ENCODE data around the gene BLACAT1. TPM values are rescaled to one million over a fixed set of nuclear protein-coding genes. Genes with fewer than 3 reads are reported as not detected.

The BLACAT1 gene
- total and polyA plus RNA-seq, 7 donors, result 0.36 to 0.51 TPM; not detected in 5

DNA sequence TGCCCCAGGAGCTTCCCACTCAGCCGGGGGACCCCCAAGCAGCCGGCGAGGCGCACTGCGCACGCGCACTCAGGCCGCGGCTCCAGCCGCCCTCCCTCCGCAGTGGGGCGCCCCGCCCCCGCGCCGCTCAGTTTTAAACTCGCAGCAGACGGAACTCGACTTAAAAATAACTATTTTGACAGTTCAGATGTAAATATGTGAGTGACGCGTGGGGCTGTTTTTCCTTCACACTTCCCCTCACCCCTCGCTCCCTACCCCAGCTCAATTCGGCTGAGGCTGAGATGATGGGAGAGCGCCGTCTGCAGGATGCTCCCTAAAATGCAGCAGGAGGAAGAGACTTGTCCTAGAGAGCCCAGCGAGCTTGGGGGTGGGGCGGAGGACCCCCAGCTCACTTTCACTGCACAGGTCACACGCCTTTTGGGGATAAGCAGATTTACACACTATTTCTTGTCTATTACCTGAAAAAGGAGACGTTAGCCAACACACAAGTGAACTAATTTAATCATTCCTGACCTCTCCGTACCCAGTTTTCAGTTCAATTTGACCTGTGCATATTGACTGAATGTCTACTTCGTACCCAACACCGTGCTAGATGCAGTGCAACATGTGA lies 25.0 kb downstream of the BLACAT1 start:
- Histone ChIP-seq H3K27ac (no peak overlapping the region), H3K9me3 (no peaks in the 10 kb centered on the region), H3K27me3 (peaks cover 0 to 12% (median 0%) of the 10 kb centered on the region in 3 donors), H3K4me3 (peak overlapping the region; percentile 30 to 59 (median 49)), H3K36me3 (no peaks in the 10 kb centered on the region), H3K4me1 (peaks cover 0 to 9% (median 4%) of the 10 kb centered on the region in 4 donors)
- intact Hi-C loops (cut with DNase I), result no loop called here
- no peak for TF ChIP-seq POLR2AphosphoS5 (IDR thresholded peaks at IDR 0.05)
- TF ChIP-seq, protein P1, sequence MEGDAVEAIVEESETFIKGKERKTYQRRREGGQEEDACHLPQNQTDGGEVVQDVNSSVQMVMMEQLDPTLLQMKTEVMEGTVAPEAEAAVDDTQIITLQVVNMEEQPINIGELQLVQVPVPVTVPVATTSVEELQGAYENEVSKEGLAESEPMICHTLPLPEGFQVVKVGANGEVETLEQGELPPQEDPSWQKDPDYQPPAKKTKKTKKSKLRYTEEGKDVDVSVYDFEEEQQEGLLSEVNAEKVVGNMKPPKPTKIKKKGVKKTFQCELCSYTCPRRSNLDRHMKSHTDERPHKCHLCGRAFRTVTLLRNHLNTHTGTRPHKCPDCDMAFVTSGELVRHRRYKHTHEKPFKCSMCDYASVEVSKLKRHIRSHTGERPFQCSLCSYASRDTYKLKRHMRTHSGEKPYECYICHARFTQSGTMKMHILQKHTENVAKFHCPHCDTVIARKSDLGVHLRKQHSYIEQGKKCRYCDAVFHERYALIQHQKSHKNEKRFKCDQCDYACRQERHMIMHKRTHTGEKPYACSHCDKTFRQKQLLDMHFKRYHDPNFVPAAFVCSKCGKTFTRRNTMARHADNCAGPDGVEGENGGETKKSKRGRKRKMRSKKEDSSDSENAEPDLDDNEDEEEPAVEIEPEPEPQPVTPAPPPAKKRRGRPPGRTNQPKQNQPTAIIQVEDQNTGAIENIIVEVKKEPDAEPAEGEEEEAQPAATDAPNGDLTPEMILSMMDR (IDR thresholded peaks at IDR 0.05), result peak; percentile 75 to 84 (median 79)
- WGBS, 2 donors, result 4 to 7% methylated on average over 32 of the region's 32 CpGs
- peak; percentile 74 for DNase-seq

DNA sequence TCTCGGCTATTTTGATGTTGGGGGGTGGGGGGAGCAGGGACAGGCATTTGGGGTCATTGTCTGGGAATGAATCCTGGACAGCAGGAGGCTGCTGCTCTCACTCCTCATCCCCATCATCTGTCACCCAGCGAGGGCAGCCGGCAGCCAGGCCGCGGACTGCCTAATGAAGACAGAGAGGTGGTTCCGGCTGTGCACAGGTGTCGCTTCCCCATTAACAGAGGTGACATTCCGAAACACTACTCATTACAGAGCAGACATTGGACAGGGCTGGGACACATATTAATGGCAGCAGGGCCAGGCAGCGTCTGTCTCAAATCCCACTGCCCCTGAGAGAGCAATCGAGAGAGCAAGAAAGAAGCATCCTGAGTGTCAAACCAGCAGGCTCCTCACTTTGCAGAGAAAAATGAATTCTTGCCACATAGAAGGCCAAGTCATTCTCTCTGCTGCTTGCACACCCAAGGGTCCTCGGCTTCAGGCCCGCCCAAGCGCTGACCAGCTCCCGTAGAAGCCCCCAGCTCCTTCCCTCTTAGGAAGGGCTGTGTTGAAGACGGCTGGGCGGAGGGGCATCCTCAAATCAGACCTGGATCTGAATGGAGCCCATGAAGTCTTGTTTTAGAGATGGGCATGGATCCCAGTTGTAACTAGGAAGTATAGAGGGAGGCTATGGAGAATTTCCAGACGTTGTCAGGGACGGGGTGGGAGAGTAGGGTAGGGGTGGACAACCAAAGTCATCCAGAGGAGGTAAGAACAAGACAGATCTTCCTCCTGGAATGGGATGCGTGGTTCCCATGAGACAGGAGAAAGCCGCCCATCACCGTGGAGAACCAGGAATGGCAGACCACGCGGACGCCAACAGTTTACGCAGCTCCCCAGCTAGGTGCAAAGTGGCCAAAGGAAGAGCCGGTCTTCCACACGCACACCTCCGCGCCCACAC lies 25.8 kb downstream of the BLACAT1 start:
- Histone ChIP-seq H3K4me3 (peak overlapping the region; percentile 30 to 59 (median 49)), H3K27ac (no peak overlapping the region), H3K4me1 (peaks cover 0 to 9% (median 4%) of the 10 kb centered on the region in 4 donors), H3K9me3 (no peaks in the 10 kb centered on the region), H3K27me3 (peaks cover 0 to 5% (median 0%) of the 10 kb centered on the region in 3 donors), H3K36me3 (no peaks in the 10 kb centered on the region)
- WGBS, 2 donors, result 60 to 64% methylated on average over 29 of the region's 29 CpGs
- TF ChIP-seq, protein P1 (IDR thresholded peaks at IDR 0.05), result no peak
- no peak for TF ChIP-seq POLR2A (IDR thresholded peaks at IDR 0.05)
- no peak for TF ChIP-seq EP300 (IDR thresholded peaks at IDR 0.05)
- TF ChIP-seq POLR2AphosphoS5 (IDR thresholded peaks at IDR 0.05), result no peak
- DNase-seq, result no peak
- intact Hi-C loops (cut with DNase I), result no loop called here

DNA sequence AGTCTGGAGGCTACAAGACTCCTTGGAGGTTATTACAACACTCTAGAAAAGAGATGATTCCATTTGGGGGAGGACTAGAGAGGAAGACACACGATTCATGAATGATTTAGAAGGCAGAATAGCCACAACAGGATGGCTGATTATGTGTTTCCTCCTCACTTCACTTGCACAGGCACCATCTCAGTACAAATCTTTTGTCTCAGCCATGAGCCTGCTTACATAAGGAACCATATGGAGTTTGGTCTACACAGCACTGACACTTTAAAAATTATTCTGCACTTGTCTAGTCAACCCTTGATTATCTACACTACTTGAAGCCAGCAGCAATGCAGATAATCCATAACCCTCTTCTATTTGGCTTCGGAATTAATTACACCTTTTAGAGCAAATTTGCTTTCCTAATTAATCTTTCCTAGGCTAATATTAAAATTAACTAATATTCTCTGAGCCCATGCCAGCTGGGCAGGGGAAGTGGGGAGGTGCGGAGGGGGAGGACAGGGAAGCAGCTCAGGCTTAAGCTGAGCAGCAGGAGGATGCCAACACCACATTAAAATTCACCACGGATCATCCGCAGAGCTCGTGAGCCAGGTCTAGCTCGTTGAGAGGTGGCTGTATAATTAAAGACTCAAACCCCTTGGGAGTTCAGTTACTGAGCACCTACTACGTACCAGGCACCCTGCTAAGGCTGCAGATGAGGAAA lies 30.8 kb downstream of the BLACAT1 start:
- Histone ChIP-seq H3K27ac (no peak overlapping the region), H3K36me3 (no peaks in the 10 kb centered on the region), H3K4me1 (no peaks in the 10 kb centered on the region), H3K9me3 (no peaks in the 10 kb centered on the region), H3K27me3 (peaks cover 0 to 5% (median 0%) of the 10 kb centered on the region in 3 donors), H3K4me3 (no peak overlapping the region)
- TF ChIP-seq POLR2A (IDR thresholded peaks at IDR 0.05), result no peak
- TF ChIP-seq, protein P1 (IDR thresholded peaks at IDR 0.05), result no peak
- no peak for TF ChIP-seq POLR2AphosphoS5 (IDR thresholded peaks at IDR 0.05)
- TF ChIP-seq EP300 (IDR thresholded peaks at IDR 0.05), result no peak
- DNase-seq, result no peak
- intact Hi-C loops (cut with DNase I), result no loop called here
- WGBS, 2 donors, result 65 to 76% methylated on average over 8 of the region's 8 CpGs

DNA sequence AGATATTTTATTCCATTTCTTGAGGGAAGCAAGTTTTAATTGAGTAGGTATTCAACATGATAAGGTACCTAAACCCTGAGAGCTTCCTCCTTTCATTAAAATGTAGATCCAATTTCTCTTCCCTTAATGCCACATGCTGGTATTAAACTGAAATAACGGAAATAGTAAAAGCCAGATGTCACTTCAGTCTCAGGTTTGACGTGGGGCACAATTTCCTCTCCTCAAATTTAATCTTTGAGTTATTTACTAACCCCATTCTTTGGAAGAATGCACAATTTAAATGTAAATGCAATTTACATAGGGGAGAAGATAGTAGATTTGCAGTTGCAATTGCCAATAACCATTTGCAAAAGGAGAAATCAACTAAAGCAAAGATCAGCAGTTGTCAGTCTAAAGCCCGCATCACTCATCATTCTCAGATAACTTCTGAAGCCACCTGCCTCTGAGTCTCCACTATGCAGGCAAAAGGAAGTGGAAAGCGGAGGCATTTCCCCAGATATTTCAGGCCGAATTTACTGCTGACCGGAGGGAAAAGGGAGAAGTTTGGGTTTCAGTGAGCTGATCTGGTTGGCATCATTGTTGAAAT lies 31.9 kb downstream of the BLACAT1 start:
- H3K36me3 ChIP-seq, result no peaks in the 10 kb centered on the region
- H3K27ac ChIP-seq, result no peak overlapping the region
- no peak overlapping the region for H3K4me3 ChIP-seq
- no peak for TF ChIP-seq POLR2AphosphoS5 (IDR thresholded peaks at IDR 0.05)
- intact Hi-C loops (cut with DNase I), result no loop called here
- H3K9me3 ChIP-seq, result no peaks in the 10 kb centered on the region
- DNase-seq, result no peak
- H3K4me1 ChIP-seq, result no peaks in the 10 kb centered on the region
- WGBS, 2 donors, result 80 to 89% methylated on average over 6 of the region's 6 CpGs
- peaks cover 0 to 5% (median 0%) of the 10 kb centered on the region in 3 donors for H3K27me3 ChIP-seq
